Fibroblast of skin of back (primary cell): ENCODE data around the gene ABCA4.

Source experiments
- DNase-seq: peaks from one replicate; pipeline ENCODE4 v3.0.0-alpha.2; 2013

The ABCA4 gene

DNA sequence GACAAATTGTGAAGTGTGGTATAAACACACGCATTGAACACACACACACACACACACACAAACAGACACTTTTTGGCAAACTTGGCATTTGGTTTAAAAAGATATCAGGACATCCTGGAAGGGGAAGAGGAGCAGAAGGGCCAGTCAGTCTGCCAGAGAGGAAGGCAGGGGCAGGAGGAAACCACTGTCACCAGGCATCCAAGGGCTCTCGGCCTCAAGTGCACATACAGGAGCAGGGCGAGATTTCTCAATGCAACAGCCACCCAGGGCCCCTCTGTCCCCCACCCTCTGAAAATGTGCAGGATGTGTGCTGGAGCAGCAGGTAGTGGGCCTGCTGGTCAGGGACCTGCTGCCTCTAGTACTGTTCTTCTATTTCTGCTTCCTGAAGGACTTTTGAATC lies 71.2 kb downstream of the ABCA4 start:
- DNase-seq = no peak

- DNase-seq = peak; percentile 98
Measured at GRCh38 chr1:94048413-94049164, 72.4 kb downstream of the ABCA4 start.

DNA sequence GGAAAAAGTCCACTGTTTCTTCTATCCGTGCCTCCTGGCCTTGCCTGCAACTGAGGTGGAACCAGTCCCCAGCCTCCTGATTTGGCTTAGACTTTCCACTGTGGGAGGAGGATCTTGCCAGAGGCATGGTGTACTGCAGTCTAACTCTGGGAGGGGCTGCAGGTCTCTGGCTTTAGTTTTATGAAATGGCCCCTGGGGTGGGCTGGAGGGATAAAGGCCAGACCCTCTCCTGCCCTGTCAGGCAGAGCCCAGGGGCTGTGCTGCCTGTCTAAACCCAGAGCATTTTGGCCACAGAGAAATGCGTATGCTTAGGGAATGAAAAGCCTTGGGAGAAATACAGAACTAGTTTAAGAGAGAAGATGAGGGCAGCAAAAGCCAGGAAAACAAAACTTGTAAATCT lies 73.0 kb downstream of the ABCA4 start:
- no peak for DNase-seq

DNA sequence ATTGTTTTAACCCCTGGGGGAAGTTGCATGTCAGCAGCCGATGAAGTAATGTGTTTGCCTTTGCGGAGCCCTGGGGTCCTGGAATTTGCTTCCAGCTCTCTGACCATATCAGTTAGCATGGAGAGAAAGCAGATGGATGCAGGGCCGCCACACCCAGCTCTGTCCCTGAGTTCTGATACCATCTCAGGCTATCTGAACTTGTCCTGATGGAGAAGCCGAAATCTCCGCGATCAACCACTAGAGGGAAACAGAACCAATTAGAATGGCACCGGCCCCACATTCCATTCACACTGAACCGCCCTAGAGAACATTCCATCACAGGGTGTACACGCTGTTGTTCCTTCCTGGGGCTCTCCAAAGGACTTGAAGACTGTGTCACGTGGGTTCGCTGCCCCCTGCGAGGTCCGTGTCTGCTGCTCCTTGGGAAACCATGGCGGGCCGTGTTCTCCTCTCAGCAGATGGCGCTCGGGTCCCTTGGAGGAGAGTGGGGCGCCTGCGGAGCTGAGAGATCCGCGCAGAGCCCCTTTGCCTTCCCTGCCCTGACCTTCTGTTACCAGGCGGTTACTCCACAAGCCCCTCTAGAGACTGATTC lies 75.4 kb downstream of the ABCA4 start:
- peak; percentile 100 for DNase-seq

GRCh38 chr1:94044891-94045290 lies 76.1 kb downstream of the ABCA4 start:
- no peak for DNase-seq

- no peak for DNase-seq
Measured at GRCh38 chr1:94044290-94044790, 76.6 kb downstream of the ABCA4 start.

DNA sequence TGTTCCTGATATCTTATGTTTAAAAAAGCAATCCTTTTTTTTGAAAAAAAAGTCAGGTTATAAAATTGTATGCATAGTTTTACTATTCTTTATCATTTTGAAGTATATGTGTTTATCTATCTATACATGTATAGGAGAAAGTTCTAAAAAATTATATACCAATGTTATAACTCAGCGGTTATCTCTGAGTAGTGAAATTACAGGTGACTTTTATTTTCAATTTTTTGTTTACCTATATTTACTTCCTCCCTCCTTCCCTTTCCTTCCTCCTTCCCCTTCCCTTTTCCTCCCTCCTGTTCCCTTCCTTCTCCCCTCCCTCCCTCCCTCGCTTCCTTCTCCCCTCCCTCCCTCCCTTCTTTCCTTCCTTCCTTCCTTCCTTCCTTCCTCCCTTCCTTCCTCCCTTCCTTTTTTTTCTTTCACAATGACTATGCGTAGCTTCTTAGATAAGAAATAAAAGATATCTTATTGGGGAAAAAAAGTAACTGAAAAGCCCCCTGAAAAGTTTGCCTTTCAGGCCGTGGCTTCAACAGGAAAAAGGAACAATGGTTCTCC lies 77.1 kb downstream of the ABCA4 start:
- no peak for DNase-seq

DNA sequence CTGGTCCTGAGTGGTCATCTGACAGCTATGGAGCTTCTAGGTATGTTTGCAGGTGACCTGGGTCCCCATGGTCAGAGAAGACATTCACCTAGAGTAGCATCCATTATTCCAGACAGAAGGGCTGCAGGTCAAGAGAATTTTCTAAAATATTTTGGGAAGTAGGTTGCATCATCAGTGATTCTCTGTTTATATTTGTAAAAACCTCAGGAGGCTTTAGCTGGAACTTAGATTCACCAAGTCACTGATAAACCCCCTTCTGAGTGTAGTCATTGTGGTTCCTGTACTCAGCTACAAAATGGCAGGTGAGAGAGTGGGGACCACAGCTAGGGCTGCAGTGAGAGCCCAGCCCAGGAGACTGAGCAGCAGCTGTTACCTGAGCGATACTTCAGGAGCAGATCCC lies 78.6 kb downstream of the ABCA4 start:
- no peak for DNase-seq

DNA sequence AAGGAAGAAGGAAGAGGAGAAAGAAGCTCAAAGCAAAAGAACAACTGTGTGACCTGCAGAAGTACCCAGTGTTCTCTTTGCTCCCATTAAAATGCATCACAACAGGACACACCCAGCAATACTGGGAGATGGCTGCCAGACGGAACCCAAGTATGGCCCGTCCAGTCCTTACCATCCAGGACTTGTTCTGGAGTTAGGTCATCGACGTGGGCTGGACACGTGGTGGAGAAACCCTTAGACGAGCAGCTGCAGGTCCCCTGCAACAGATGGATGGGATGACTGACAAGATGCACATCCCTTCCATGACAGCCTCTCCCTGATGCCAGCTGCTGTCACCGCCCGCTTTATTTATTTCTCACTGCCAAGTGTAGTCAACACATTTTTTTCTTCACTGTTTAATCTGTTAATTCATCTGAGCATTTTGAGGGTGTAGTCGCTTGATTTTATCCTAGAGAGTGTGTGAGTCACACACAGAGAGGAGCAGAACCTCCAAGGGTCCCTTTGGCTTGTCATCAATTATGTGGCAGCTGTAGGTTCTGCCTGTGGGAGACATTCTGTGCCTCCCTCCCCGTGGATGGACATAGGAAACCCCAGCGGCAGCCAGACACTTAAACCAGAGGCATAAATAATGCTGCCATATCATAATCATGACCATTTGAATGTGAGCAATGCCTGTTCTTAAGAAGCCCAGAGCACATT lies 80.9 kb downstream of the ABCA4 start:
- DNase-seq = peak; percentile 80

DNA sequence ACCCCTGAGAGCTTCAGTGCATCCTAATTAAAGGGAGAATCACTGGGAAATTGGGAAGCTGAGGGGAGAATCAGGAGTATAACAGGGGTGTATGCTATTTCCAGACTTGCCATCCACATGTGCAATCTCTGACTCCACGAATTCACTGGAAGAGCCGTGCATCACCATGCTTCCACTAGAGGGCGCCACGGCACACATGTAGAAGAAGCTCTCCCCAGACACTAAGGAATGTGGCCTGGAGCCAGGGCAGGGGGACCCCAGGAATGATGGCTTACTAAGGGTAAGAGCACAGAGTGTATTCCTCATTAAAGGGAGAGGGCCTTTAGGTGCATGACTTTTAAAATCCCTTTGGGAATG lies 81.5 kb downstream of the ABCA4 start:
- peak; percentile 72 for DNase-seq

- DNase-seq = peak; percentile 74
Measured at GRCh38 chr1:94038511-94038910, 82.4 kb downstream of the ABCA4 start.

DNA sequence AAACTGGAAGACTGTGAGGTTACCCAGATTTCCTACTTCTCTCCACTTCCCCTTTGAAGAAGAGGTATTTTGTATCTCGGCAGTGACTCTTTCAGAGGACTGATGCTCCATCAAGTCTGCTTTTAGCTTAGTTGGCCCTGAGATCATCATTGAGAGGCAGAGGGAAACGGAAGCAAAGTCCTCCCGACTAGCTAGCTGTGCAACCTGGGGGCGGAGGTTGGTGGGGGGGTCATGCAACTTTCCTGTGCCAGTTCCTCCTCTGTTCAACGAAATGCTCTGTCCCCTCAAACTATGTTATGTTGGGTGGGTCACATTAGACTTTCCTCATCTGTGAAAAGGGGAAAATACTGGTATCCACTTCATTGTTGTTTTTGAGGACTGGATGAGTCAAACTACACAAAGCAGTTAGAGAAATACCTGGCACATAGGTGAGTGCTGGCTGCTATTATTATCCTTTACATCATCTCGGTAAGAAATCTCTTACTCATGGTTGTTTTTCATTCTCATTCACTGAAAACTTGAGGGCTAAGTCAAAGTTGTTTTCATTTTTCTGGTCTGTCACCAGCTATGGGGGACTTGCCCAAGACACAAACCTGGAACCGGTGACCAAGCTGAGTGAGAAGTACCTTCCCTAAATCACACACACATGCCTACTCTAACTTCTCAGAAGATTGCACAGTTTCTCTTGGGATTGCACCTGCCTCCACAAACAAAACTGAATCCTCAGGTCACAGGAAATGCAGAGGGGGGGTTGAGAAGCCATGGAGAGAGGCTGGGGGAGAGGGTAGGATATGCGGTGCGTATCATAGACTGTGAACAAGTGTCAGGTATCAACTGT lies 83.3 kb downstream of the ABCA4 start:
- DNase-seq = no peak

DNA sequence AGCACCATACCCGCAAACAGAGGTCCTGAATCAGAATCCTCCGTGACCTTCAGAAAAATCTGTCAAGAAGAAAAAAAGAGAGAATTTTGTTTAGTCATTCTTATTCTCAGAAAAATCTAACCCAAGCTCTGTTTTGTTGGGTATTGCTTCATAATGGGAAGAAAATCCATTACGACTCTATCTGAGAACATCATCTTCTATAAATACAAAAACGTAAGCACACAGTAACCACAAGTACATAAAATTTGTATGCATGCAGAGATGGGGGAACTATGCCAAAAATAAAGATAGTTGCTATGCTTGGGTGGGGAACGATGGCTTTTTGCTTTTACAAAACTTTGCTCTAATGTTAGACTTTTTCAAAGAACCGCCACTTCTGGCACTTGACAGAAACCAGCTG lies 84.2 kb downstream of the ABCA4 start:
- DNase-seq = peak; percentile 80

- DNase-seq = no peak
Measured at GRCh38 chr1:94033849-94034248, 87.1 kb downstream of the ABCA4 start.

DNA sequence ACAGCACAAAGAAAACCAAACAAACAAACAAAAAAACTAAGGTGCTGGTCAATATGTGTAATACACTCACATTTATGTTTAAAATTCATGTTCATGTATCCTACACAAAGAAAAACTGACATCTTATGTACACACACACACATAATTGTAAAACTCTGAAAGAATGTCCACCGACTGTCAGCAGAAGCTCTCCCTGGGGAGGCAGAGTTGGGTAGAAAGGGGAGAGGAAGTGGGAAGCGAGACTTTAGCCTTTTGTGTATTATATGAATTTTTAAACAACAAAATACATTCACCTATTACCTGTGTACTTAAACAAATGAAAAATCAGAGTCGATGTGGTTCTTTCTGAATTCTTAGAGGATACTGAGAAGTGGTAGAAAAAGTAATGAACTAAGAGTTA lies 88.3 kb downstream of the ABCA4 start:
- peak; percentile 47 for DNase-seq

GRCh38 chr1:94031591-94031990 lies 89.4 kb downstream of the ABCA4 start:
- no peak for DNase-seq

- DNase-seq = no peak
Measured at GRCh38 chr1:94031154-94031553, 89.8 kb downstream of the ABCA4 start.

GRCh38 chr1:94029130-94029993 lies 91.6 kb downstream of the ABCA4 start:
- no peak for DNase-seq

- no peak for DNase-seq
Measured at GRCh38 chr1:94027721-94028515, 93.0 kb downstream of the ABCA4 start.

DNA sequence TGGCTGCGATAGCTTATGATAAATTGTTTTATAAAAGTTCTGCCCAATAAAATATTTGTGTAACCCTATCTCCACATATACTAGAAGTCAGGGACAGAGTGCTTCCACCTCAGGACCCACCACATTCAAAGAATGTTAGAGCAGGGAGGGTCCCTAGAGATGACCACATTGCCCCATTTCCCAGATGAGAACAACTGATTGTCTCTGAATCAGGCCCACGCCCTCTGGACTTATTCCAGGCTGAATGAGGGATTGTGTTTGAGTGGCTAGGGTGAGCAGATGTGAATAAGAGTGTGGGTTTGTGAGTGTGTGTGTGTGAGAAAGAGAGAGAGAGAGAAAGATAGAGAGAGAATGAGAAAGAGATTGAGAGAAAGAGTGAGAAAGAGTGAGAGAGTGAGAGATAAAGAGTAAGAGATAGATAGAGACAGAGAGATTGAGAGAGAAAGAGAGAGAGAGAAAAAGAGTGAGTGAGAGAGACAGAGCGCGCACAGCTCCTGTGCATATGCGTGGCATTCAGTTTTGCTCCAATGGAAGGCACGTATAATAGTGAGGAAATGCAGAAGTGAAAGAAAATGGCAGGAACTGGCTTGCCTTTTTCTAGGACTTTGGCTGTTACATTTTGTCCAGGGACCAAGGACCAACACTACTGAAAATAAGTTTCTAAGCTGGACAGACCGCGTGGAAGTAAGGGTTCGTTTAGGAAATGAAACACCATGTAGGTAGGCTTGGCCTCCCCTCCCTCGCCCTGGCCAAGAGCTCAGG lies 94.1 kb downstream of the ABCA4 start:
- DNase-seq = no peak
